GM10847 (cell line): ENCODE measurements around the gene SLC46A1.

Experiments
- POLR2A ChIP-seq: IDR thresholded peaks from 2 replicates; pipeline ENCODE4 v1.6.1; 2011; ENCODE audit not compliant: insufficient read length; ENCODE audit errors: extremely low read depth

Gene SLC46A1

DNA sequence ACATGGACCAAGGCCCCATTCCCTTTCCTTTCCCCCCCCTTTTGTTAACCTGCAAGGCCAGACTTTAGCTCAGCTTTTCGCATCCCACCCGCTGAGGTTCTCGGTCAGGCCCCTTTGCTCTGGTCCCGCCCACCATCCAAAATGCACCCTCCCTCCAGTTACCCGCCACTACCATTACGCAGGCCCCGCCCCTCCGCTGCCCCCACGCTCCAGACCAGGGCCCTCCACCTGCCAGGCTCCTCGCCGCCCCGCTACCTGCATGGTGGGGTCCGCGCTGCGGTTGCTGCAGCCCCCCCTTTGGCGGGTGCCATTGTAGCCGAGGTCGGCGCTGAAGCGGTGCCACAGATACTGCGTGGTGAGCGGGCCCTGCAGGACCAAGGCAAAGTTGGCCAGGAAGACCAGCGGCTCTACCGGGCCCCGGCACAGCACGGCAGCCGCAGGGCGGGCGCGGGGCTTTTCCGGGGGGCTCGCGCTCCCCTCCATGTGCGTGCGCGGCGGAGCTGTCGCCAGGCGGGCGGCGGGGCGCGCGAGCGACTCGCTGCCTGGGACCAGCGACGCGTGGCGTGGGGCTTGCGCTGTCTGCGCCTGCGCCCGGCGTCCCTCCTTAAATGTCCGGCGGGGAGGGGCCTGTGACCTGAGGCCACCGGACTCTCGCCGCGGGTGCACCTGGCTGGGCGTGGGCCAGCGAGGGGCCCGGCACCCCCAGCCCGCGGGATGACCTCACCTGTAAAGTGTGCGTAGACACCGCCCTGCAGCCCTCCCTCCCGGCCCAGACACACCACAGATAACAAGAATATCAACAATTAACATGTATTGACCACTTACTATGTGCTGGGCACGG is at the start of gene SLC46A1:
SLC46A1 (minus strand) TSS at position 581 of the 841 bp plus-strand sequence; CDS start at position 483, 98 bp downstream.
- TF ChIP-seq POLR2A, result peak; percentile 34

DNA sequence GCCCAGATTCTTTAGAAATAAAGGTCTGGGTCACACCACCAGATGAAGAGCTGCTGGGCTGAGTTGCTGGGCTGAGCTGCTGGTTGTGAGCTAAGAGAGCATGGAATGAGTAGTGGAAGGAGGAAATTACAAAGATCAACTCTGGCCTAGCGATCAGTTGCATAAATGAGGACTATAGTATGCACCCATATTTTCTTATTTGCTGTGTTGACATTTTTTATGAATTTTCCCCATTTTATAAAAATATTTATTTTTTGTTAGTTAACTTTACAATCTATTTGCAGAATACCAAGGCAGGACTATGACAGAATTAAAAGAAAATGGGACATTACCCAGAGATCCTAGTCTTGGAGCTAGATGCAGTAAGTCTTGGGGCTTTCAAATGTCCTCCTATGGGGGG is 43.8 kb upstream of the SLC46A1 start:
- TF ChIP-seq POLR2A, result no peak

DNA sequence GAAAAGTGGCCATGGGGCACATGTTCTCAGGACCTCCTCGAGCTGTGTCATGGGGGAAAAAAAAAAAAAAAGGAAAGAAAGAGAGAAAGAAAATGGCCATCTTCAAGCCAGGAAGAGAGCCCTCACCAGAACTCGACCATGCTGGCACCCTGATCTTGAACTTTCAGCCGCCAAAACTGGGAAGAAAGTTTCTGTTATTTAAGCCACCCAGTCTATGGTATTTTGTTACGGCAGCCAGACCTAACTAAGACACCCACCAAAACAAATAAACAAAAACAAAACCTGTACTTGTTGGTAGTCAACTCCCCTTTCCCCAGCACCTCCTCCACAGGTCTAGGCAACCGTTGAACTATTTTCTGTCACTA is 41.4 kb upstream of the SLC46A1 start:
- no peak for TF ChIP-seq POLR2A

DNA sequence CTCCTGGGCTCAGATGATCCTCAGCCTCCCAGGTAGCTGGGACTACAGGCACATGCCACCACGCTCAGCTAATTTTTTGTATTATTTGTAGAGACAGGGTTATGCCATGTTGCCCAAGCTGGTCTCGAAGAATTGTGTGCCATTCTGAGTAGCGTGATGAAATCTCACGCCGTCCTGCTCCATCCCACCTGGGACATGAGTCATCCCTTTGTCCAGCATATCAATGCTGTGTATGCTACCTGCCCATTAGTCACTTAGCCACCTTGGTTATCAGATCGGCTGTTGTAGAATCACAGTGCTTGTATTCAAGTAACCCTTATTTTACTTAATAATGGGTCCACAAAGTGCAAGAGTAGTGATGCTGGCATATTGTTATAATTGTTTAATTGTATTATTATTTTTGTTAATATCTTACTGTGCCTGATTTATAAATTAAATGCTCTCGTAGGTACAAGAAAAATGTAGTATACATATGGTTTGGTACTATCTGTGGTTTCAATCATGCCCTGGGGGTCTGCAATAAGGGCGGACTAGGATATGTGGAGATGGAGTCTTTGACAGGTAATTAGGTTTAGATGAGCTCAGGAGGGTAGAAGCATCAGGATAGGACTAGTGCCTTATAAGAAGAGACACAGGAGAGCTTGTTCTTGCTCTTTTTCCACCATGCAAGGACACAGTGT is 40.8 kb upstream of the SLC46A1 start:
- TF ChIP-seq POLR2A, result no peak

DNA sequence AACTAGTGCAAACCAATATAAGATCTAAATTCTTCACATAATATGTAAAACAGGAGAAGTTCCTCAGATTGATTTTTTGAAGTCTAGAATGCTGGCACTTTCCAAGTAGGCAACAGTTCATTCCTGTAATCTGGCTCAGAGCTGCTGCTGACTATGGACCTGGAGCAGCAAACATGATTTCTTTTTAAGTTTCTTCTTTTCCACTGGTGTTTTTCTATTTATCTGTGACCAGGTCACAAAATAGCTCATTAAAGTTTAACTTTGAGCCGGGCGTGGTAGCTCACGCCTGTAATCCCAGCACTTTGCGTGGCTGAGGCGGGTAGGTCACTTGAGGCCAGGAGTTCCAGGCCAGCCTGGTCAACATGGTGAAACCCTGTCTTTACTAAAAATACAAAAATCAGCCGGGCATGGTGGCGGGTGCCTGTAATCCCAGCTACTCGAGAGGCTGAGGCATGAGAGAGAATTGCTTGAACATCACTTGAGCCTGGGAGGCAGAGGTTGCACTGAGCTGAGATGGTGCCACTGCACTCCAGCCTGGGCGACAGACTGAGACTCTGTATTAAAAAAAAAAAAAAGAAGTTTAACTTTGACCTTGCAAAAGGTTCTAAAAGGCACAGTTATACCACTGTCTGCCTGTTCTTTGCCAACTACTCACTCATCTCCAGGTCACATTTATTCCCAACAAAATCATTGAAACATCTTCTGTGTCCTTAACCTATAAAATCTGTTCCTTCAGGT is 38.1 kb upstream of the SLC46A1 start:
- no peak for TF ChIP-seq POLR2A

DNA sequence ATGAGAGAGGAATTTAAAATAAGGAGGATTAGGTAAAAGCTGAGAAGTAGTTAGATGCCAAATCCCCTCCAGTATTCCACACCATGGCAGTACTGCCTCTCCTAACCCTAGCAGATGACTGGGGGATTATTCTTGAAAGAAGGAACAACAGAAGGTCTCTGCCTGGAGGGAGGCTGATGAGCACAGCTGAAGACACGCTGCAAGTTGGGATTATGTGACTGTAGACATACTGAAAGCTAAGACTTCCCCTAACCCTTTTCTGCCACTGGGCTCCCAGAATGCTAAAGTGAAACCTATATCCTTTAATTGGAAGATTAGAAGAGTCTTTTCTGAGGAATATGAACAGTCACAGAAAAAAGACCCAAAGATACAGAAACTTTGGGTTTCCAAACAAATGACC is 27.7 kb upstream of the SLC46A1 start:
- no peak for TF ChIP-seq POLR2A

DNA sequence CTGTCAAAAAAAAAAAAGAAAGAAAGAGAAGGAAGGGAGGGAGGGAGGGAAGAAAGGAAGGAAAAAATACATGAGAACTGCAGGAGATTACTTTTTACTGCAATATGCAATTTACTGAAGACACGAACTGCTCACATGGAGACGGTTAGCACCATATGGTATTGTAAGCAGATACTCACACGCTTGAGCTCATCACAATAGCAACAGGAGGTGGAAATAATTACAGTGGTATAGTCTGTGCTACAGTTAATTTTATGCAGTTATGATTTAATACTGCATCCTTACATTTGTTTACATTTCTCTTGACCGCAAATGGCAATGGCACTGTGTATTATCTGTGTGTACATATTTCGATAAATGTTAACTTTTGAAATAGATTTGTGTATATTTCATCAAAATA is 21.4 kb upstream of the SLC46A1 start:
- no peak for TF ChIP-seq POLR2A

DNA sequence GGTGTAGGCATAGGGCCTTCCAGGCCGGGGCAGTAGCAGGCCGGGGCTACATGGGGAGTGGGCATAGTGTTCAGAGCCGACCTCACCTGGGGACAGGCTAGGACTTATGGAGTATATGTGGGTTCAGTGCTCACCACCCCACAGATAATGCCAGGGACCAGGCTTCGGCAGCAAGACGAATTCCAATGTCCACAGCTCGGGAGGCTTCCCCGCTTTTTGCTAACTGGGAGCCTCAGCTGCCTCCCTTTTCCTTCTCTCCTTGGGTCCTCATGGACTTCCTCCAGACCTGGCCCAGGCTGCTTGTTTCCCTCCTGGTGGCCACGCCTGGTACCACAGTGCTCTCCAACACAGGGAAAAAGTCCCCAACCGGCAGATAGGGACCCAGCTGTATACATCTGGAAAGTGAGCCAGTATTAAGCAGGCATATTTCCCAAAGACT is 20.1 kb upstream of the SLC46A1 start:
- no peak for TF ChIP-seq POLR2A

DNA sequence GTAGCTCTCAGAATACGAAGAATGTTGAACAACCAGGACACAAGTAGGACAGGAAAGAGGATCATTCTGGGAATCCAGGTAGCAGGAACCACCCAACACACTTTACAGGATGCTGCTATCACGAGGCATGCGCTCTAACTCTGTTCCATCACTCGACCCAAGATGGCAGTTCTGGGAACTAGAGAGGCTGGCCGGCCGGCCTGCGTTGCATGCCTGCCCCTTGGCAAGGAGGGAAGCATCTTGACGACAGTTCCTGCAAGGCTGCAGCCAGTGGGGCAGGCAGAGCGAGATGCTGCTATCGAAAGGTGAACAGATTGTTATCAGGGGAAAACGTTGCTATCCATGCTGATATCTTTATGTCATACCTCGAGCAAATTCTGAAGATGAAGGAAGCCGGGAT is 19.2 kb upstream of the SLC46A1 start:
- no peak for TF ChIP-seq POLR2A

DNA sequence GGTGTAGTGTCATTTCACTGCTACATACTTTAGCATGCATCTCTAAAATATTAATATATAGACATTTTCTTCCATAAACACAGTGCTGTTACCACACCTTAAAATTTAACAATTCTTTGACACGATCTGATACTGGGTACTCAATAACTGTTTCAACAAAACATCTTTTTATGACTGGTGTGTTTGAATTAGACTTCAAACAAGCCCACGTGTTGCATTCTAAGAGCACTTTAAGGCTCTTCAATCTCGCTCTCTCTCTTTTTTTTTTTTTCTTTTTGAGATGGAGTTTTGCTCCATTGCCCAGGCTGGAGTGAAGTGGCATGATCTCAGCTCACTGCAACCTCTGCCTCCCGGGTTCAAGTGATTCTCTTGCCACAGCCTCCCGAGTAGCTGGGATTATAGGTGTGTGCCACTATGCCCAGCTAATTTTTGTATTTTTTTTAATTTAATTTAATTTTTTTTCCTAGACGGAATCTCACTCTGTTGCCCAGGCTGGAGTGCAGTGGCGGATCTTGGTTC is 15.8 kb upstream of the SLC46A1 start:
- TF ChIP-seq POLR2A, result no peak

DNA sequence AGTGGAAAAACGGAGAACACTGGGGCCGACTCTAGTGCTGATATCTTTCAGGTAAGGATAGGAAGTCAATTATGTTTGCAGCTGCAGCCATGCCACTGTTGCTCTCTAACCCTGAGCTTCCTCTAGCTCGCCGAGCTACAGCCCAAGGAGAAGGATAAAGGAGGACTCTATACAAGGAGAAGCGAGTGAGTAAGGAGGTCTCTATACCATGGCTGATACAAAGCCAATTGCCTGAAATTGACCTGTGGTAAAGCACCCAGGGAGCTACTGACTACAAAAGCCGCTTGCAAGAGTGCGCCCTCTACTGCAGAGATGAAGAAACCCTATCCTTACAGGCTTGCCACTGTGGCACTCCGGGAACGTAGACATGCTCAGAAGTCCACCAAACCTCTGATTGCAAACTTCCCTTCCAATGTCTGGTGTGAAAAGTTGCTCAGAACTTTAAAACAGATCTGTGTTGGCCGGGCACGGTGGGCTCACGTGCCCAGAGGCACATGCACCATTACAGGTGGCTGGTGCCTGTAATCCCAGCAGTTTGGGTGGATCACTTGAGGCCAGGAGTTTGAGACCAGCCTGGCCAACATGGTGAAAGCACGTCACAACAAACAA is 10.8 kb upstream of the SLC46A1 start:
- no peak for TF ChIP-seq POLR2A

DNA sequence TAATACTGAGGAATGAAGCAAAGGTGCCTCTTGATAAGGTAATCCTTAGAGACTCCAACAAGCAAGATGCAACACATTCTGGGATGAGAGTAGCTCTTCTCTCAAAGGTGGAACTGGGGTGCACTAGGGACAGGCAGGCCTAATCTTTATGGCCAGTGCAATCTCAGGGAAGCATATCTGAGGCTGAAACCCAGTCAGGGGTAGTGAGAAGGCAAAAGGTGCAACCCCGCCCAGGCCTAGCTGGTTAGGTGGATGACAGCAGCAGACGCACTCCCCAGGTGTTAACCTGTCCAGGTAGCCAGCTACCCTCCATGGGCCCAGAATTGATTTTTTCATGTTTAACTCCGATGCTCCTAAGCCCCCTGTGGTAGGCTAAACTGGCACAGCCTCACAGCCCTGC is 9.9 kb upstream of the SLC46A1 start:
- no peak for TF ChIP-seq POLR2A

DNA sequence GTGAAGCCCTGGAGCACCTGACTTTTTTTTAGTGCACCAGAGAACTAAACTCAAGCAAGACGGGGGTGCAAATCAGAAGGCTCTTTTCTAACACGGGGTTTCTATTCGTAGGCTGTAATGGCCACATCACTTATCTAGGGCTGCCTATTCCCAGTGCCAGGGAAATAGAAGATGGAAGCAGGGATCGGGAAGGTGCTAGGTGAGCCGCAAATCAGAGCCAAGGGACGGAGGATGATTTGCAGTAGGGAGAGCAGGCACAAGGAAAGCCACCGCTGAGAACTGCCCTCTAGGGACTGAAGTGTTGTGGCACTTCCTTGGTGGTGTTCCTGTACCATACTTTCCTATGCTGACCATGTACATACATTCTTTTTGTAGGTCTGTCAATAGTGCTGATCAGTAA is 7.8 kb upstream of the SLC46A1 start:
- no peak for TF ChIP-seq POLR2A

DNA sequence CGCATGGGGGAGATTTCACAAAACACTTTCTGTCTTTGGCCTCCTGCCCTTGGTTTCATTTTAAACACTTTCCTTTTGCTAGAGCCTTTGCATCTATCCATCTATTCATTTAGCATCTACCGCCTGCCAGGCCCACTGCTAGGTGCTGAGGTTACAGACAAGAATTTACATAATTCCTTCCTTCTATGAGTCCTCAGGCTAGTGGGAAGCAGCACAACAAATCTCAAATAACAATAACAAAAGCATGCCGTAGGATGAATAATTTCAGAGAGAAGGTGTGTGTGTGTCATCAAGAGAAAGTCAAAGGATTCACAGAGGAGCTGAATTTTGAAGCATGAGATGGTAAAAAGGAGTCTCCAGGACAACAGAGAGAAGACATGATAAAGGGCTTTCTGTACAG is 6.1 kb upstream of the SLC46A1 start:
- TF ChIP-seq POLR2A, result no peak

DNA sequence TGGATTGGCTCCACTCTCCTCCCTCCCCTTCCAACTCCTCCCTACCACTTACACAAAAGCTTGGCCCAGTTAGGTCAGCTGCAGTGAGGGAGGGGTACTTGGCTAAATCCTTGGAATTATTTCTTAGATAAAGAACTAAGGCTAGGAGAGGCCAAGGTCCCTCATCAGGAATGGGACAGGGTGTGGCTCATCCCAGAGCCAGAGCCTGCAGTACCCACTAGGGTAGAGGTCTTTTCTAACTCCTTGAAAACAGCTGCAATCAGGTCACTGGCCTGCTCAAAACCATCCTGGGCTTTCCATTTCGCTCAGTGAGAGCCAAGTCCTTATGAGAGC is 1.9 kb upstream of the SLC46A1 start:
- no peak for TF ChIP-seq POLR2A
